SK-N-SH (cell line): ENCODE measurements around the gene FAM163A. TPM values are rescaled to one million over a fixed set of nuclear protein-coding genes. Genes with fewer than 3 reads are reported as not detected.

ENCODE experiments used
- CTCF ChIA-PET: fragments of 300-600, 350-600 bp; formaldehyde crosslinking; extraction: SDS; loops from one replicate; lab custom pipeline; 2021; lab: Yijun Ruan, JAX
- POLR2A ChIA-PET: fragments of 350-600 bp; sonication (Branson Sonifier 250); formaldehyde crosslinking; extraction: SDS; loops from one replicate; lab custom pipeline; 2020; ENCODE audit warnings: antibody characterized with exemption, inconsistent platforms; lab: Yijun Ruan, JAX
- DNase-seq: peaks from one replicate; pipeline ENCODE4 v3.0.0; 2012
- H2AFZ ChIP-seq: fragments of 200-600 bp; sonication (generic); 2 replicates; pipeline ENCODE4 v1.8.1; 2016; ENCODE audit warnings: antibody characterized with exemption, mild to moderate bottlenecking, low read depth
- H3F3A ChIP-seq: fragments of 200-600 bp; sonication (generic); replicated peaks from 2 replicates; pipeline ENCODE3; 2016; ENCODE audit warnings: antibody characterized with exemption, mild to moderate bottlenecking; ENCODE audit not compliant: insufficient read depth
- H3K27ac ChIP-seq, 2 experiments: fragments of 200-500 bp in 1 of 2; fragments of 200-600 bp in 1 of 2; sonication (Bioruptor generic) in 1 of 2; sonication (generic), shearing (Covaris generic) in 1 of 2; 2 replicates each; pipeline versions ENCODE4 v1.5.1 to v1.6.1; 2014 to 2016; ENCODE audit warnings: low read depth in 2 of 2, inconsistent platforms in 1 of 2, low read length in 1 of 2, mild to moderate bottlenecking in 1 of 2, mixed read lengths in 1 of 2
- H3K27me3 ChIP-seq: fragments of 200-600 bp; sonication (generic), shearing (Covaris generic); 2 replicates; pipeline ENCODE4 v1.6.1; 2016; ENCODE audit warnings: mixed run types; ENCODE audit not compliant: insufficient read depth
- H3K36me3 ChIP-seq, 2 experiments: fragments of 200-500 bp in 1 of 2; fragments of 200-600 bp in 1 of 2; sonication (Bioruptor generic) in 1 of 2; sonication (generic) in 1 of 2; replicated peaks in 1 of 2; 2 replicates each; pipeline versions ENCODE3 to v1.5.1; 2014 to 2016; ENCODE audit warnings: low read length in 1 of 2, mild to moderate bottlenecking in 1 of 2; ENCODE audit not compliant: insufficient read depth in 2 of 2, control insufficient read depth in 1 of 2
- H3K4me1 ChIP-seq, 2 experiments: fragments of 200-500 bp in 1 of 2; fragments of 200-600 bp in 1 of 2; sonication (Bioruptor generic) in 1 of 2; sonication (generic), shearing (Covaris generic) in 1 of 2; 2 replicates each; pipeline versions ENCODE4 v1.5.1 to v1.6.1; 2014 to 2016; ENCODE audit warnings: low read depth in 1 of 2, low read length in 1 of 2, mixed run types in 1 of 2; ENCODE audit not compliant: insufficient read depth in 2 of 2, control insufficient read depth in 1 of 2
- H3K4me2 ChIP-seq: fragments of 200-600 bp; sonication (generic), shearing (Covaris generic); 2 replicates; pipeline ENCODE4 v1.6.1; 2017; ENCODE audit warnings: mixed run types
- H3K4me3 ChIP-seq, 2 experiments: fragments of 200-500 bp in 1 of 2; fragments of 200-600 bp in 1 of 2; sonication (Bioruptor generic) in 1 of 2; sonication (generic), shearing (Covaris generic) in 1 of 2; 2 replicates each; pipeline versions ENCODE4 v1.5.1 to v1.8.1; 2014 to 2016; ENCODE audit warnings: low read depth in 2 of 2, inconsistent platforms in 1 of 2, low read length in 1 of 2, mild to moderate bottlenecking in 1 of 2, mixed read lengths in 1 of 2, moderate library complexity in 1 of 2
- H3K79me2 ChIP-seq: fragments of 200-600 bp; sonication (generic); 2 replicates; pipeline ENCODE4 v1.8.1; 2017; ENCODE audit warnings: mild to moderate bottlenecking; ENCODE audit not compliant: insufficient read depth
- H3K9ac ChIP-seq: fragments of 200-600 bp; sonication (generic); 2 replicates; pipeline ENCODE4 v1.6.1; 2017; ENCODE audit warnings: mixed run types
- H3K9me2 ChIP-seq: fragments of 200-600 bp; sonication (generic); 2 replicates; pipeline ENCODE4 v1.6.1; 2017; ENCODE audit warnings: mixed run types
- H3K9me3 ChIP-seq: fragments of 200-600 bp; sonication (generic); 2 replicates; pipeline ENCODE4 v1.6.1; 2017; ENCODE audit warnings: mixed run types, mild to moderate bottlenecking, moderate library complexity
- H4K20me1 ChIP-seq: fragments of 200-600 bp; sonication (generic); 2 replicates; pipeline ENCODE4 v1.6.1; 2017; ENCODE audit warnings: mild to moderate bottlenecking, mixed run types; ENCODE audit not compliant: insufficient read depth
- CHD2 ChIP-seq: fragments of 150-350 bp; IDR thresholded peaks from 2 replicates; pipeline ENCODE4 v1.6.1; 2018; ENCODE audit warnings: low read length; ENCODE audit not compliant: partially characterized antibody
- EZH2phosphoT487 ChIP-seq: fragments of 200-600 bp; sonication (generic); IDR thresholded peaks from 2 replicates; pipeline ENCODE4 v1.6.1; 2017; ENCODE audit warnings: low read depth, mixed run types, mild to moderate bottlenecking, antibody characterized with exemption, moderate library complexity, borderline replicate concordance
- FOXJ3 ChIP-seq: sonication (generic); formaldehyde crosslinking; IDR thresholded peaks from 2 replicates; pipeline ENCODE4 v1.5.1; 2020; ENCODE audit warnings: mild to moderate bottlenecking, missing genetic modification reagents
- JUND ChIP-seq: IDR thresholded peaks from 2 replicates; pipeline ENCODE4 v1.4.0; 2012
- NFIC ChIP-seq: IDR thresholded peaks from 2 replicates; pipeline ENCODE4 v1.4.0; 2012; ENCODE audit warnings: borderline replicate concordance
- NRF1 ChIP-seq: IDR thresholded peaks from 2 replicates; pipeline ENCODE4 v1.6.1; 2012; ENCODE audit warnings: low read depth, mild to moderate bottlenecking, low read length
- PBX3 ChIP-seq: IDR thresholded peaks from 2 replicates; pipeline ENCODE4; 2012
- RAD21 ChIP-seq: IDR thresholded peaks from 2 replicates; pipeline ENCODE4 v1.6.1; 2012; ENCODE audit warnings: mild to moderate bottlenecking, low read length
- RCOR1 ChIP-seq: fragments of 150-350 bp; IDR thresholded peaks from 2 replicates; pipeline ENCODE4 v1.6.1; 2017; ENCODE audit warnings: antibody characterized with exemption, low read length
- REST ChIP-seq: IDR thresholded peaks from 2 replicates; pipeline ENCODE4 v1.6.1; 2012; ENCODE audit warnings: mild to moderate bottlenecking, low read depth, low read length, moderate library complexity
- RFX5 ChIP-seq: IDR thresholded peaks from 2 replicates; pipeline ENCODE4 v1.6.1; 2012; ENCODE audit warnings: mild to moderate bottlenecking, improper control_type of control experiment, low read length
- RXRA ChIP-seq: IDR thresholded peaks from 2 replicates; pipeline ENCODE4 v1.4.0; 2012; ENCODE audit warnings: low read depth, mild to moderate bottlenecking, borderline replicate concordance
- SIN3A ChIP-seq: IDR thresholded peaks from 2 replicates; pipeline ENCODE4 v1.6.1; 2012; ENCODE audit warnings: low read depth, mild to moderate bottlenecking, low read length, moderate library complexity, borderline replicate concordance
- TCF12 ChIP-seq: IDR thresholded peaks from 2 replicates; pipeline ENCODE4 v1.4.0; 2012
- TEAD4 ChIP-seq: IDR thresholded peaks from 2 replicates; pipeline ENCODE4 v1.4.0; 2012; ENCODE audit warnings: mild to moderate bottlenecking, borderline replicate concordance; ENCODE audit not compliant: insufficient read depth
- USF2 ChIP-seq: fragments of 150-350 bp; IDR thresholded peaks from 2 replicates; pipeline ENCODE4 v1.6.1; 2017; ENCODE audit warnings: antibody characterized with exemption, low read length, low read depth, borderline replicate concordance
- YY1 ChIP-seq: IDR thresholded peaks from 2 replicates; pipeline ENCODE4 v1.4.0; 2012; ENCODE audit warnings: low read depth, mild to moderate bottlenecking
- ZBTB33 ChIP-seq: IDR thresholded peaks from 2 replicates; pipeline ENCODE4 v1.4.0; 2012; ENCODE audit warnings: low read depth, borderline replicate concordance
- WGBS: methylation state at CpG from one replicate; pipeline ENCODE4 v1.1.6; 2017; ENCODE audit warnings: low lambda C conversion rate; 5-methylcytosine and 5-hydroxymethylcytosine counted together
- polyA plus RNA-seq, 3 experiments: library from polyadenylated mRNA; depleted of rRNA; stranded (reverse); fragments of >200 nt; gene quantifications; 2 replicates each; pipeline ENCODE4 v1.2.3, GENCODE V29; 2012

FAM163A gene
- polyA plus RNA-seq, 1 of the 3 experiments (the other 2 are of a cell fraction): 0.43 TPM

GRCh38 chr1:179760521-179760920, 17.4 kb downstream of the FAM163A start:
- Histone ChIP-seq H3F3A (no peaks in the 10 kb centered on the region), H3K27me3 (no peaks in the 10 kb centered on the region), H3K9me2 (no peaks in the 10 kb centered on the region), H3K4me2 (no peak overlapping the region), H3K79me2 (no peaks in the 10 kb centered on the region), H4K20me1 (no peaks in the 10 kb centered on the region), H3K27ac (peak overlapping the region in 1 of 2 experiments; percentile 96; a peak in 3 of 4 replicates), H3K9ac (no peak overlapping the region), H2AFZ (no peak overlapping the region), H3K36me3 (no peaks in the 10 kb centered on the region), H3K9me3 (no peaks in the 10 kb centered on the region), H3K4me3 (no peak overlapping the region), H3K4me1 (peaks cover 0 to 79% of the 10 kb centered on the region in 2 experiments; a peak in 2 of 4 replicates)
- no peak for DNase-seq
- WGBS: 25% methylated on average over 2 of the region's 2 CpGs
- no peak for TF ChIP-seq SIN3A
- no peak for TF ChIP-seq ZBTB33
- no peak for TF ChIP-seq USF2
- TF ChIP-seq RAD21: no peak
- TF ChIP-seq RFX5: no peak
- ChIA-PET CTCF (interaction anchor here (0.8 to 2.6 kb wide), 6 partner anchors 12 to 54 kb away, joined by 3 to 15 read pairs (median 7); no protein-coding TSS in a partner anchor), POLR2A (interaction anchor here (0.6 to 4.1 kb wide), 6 partner anchors 14 to 75 kb away, joined by 3 to 18 read pairs (median 6); partner anchors contain the start of gene FAM163A)

- Histone ChIP-seq H3K4me1 (peaks cover 0 to 83% of the 10 kb centered on the region in 2 experiments; a peak in 2 of 4 replicates), H3K9me2 (no peaks in the 10 kb centered on the region), H3F3A (no peaks in the 10 kb centered on the region), H2AFZ (no peak overlapping the region), H3K9me3 (no peaks in the 10 kb centered on the region), H3K9ac (no peak overlapping the region), H3K27ac (peak overlapping the region in 1 of 2 experiments; percentile 96; a peak in 3 of 4 replicates), H3K4me3 (no peak overlapping the region), H3K4me2 (no peak overlapping the region), H3K36me3 (no peaks in the 10 kb centered on the region), H3K79me2 (no peaks in the 10 kb centered on the region), H4K20me1 (no peaks in the 10 kb centered on the region), H3K27me3 (no peaks in the 10 kb centered on the region)
- ChIA-PET POLR2A (interaction anchor here (0.6 to 4.1 kb wide), 7 partner anchors 14 to 74 kb away, joined by 3 to 18 read pairs (median 4); partner anchors contain the start of gene FAM163A), CTCF (interaction anchor here (0.7 to 2.6 kb wide), 8 partner anchors 14 to 55 kb away, joined by 3 to 15 read pairs (median 4); no protein-coding TSS in a partner anchor)
- WGBS: 11% methylated on average over 8 of the region's 8 CpGs
- DNase-seq: peak; percentile 40
- no peak for TF ChIP-seq JUND
- TF ChIP-seq USF2: no peak
- TF ChIP-seq CHD2: peak; percentile 22
- TF ChIP-seq FOXJ3 (CRISPR knock-in tag): peak; percentile 85
- TF ChIP-seq REST: no peak
- TF ChIP-seq NFIC: no peak
- TF ChIP-seq NRF1: no peak
- TF ChIP-seq TCF12: no peak
- TF ChIP-seq YY1: no peak
- TF ChIP-seq RXRA: no peak
- TF ChIP-seq RCOR1: peak; percentile 41; the same call in 1 of the 2 replicates
- no peak for TF ChIP-seq TEAD4
- no peak for TF ChIP-seq PBX3
- no peak for TF ChIP-seq EZH2phosphoT487
Measured at GRCh38 chr1:179761296-179761695, 18.2 kb downstream of the FAM163A start.
